ENCODE measurements around the gene SLC44A3. TPM values are rescaled to one million over a fixed set of nuclear protein-coding genes. Genes with fewer than 3 reads are reported as not detected.

SLC44A3 gene
- total and polyA plus RNA-seq, 2 experiments from 2014 or later, result 2.9 to 4.5 TPM

DNA sequence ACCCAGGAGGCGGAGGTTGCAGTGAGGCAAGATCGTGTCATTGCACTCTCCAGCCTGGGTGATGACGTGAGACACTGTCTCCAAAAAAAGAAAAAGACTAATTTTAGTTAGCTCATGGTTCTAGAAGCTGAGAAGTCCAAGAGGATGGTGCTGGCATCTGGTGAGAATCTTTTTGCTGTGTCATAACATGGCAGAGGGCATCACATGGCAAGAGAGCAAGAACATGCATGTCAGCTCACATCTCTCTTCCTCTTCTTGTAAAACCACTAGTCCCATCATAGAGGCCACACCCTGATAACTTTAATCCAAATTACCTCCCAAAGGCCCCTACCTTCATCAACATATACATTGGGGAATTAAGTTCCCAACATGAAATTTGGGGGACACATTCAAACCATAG lies 120.6 kb downstream of the SLC44A3 start:
- Histone ChIP-seq H3K27me3 (ENCODE audit: insufficient read depth) (no peaks in the 10 kb centered on the region), H3K79me2 (replicated peaks; ENCODE audit: insufficient read depth) (no peaks in the 10 kb centered on the region), H4K20me1 (replicated peaks; ENCODE audit: insufficient read depth) (no peaks in the 10 kb centered on the region), H2AFZ (no peak overlapping the region), H3K4me1 (ENCODE audit: insufficient read depth) (peaks cover 23% of the 10 kb centered on the region), H3K4me2 (no peak overlapping the region), H3K27ac (ENCODE audit: low read depth) (no peak overlapping the region), H3K4me3 (no peak overlapping the region), H3F3A (replicated peaks; ENCODE audit: low read depth) (no peaks in the 10 kb centered on the region), H3K36me3 (ENCODE audit: insufficient read depth) (no peaks in the 10 kb centered on the region), H3K9me2 (ENCODE audit: insufficient read depth) (no peaks in the 10 kb centered on the region)
- H3K27ac Mint-ChIP-seq, result no peak overlapping the region
- ATAC-seq (no peak), DNase-seq (ENCODE audit: low spot score) (no peak)
- TF ChIP-seq, protein P1, sequence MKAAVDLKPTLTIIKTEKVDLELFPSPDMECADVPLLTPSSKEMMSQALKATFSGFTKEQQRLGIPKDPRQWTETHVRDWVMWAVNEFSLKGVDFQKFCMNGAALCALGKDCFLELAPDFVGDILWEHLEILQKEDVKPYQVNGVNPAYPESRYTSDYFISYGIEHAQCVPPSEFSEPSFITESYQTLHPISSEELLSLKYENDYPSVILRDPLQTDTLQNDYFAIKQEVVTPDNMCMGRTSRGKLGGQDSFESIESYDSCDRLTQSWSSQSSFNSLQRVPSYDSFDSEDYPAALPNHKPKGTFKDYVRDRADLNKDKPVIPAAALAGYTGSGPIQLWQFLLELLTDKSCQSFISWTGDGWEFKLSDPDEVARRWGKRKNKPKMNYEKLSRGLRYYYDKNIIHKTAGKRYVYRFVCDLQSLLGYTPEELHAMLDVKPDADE (IDR thresholded peaks at IDR 0.05), result no peak
- TF ChIP-seq POLR2AphosphoS5 (IDR thresholded peaks at IDR 0.05; ENCODE audit: low read depth), result no peak
- TF ChIP-seq JUNB (IDR thresholded peaks at IDR 0.05; ENCODE audit: unreplicated experiment), result no peak
- TF ChIP-seq STAT1 (IDR thresholded peaks at IDR 0.05; ENCODE audit: unreplicated experiment), result no peak
- TF ChIP-seq, protein P2, sequence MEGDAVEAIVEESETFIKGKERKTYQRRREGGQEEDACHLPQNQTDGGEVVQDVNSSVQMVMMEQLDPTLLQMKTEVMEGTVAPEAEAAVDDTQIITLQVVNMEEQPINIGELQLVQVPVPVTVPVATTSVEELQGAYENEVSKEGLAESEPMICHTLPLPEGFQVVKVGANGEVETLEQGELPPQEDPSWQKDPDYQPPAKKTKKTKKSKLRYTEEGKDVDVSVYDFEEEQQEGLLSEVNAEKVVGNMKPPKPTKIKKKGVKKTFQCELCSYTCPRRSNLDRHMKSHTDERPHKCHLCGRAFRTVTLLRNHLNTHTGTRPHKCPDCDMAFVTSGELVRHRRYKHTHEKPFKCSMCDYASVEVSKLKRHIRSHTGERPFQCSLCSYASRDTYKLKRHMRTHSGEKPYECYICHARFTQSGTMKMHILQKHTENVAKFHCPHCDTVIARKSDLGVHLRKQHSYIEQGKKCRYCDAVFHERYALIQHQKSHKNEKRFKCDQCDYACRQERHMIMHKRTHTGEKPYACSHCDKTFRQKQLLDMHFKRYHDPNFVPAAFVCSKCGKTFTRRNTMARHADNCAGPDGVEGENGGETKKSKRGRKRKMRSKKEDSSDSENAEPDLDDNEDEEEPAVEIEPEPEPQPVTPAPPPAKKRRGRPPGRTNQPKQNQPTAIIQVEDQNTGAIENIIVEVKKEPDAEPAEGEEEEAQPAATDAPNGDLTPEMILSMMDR (conservative IDR thresholded peaks at IDR 0.05; ENCODE audit: low read depth in 2 of 2), result no peak
- no peak for TF ChIP-seq EZH2phosphoT487 (IDR thresholded peaks at IDR 0.05; ENCODE audit: unreplicated experiment)
- TF ChIP-seq NANOG (IDR thresholded peaks at IDR 0.05; ENCODE audit: borderline replicate concordance), result no peak
- TF ChIP-seq CREB1 (CRISPR knock-in tag; IDR thresholded peaks at IDR 0.05; ENCODE audit: low read depth), result no peak
- TF ChIP-seq, protein P3, sequence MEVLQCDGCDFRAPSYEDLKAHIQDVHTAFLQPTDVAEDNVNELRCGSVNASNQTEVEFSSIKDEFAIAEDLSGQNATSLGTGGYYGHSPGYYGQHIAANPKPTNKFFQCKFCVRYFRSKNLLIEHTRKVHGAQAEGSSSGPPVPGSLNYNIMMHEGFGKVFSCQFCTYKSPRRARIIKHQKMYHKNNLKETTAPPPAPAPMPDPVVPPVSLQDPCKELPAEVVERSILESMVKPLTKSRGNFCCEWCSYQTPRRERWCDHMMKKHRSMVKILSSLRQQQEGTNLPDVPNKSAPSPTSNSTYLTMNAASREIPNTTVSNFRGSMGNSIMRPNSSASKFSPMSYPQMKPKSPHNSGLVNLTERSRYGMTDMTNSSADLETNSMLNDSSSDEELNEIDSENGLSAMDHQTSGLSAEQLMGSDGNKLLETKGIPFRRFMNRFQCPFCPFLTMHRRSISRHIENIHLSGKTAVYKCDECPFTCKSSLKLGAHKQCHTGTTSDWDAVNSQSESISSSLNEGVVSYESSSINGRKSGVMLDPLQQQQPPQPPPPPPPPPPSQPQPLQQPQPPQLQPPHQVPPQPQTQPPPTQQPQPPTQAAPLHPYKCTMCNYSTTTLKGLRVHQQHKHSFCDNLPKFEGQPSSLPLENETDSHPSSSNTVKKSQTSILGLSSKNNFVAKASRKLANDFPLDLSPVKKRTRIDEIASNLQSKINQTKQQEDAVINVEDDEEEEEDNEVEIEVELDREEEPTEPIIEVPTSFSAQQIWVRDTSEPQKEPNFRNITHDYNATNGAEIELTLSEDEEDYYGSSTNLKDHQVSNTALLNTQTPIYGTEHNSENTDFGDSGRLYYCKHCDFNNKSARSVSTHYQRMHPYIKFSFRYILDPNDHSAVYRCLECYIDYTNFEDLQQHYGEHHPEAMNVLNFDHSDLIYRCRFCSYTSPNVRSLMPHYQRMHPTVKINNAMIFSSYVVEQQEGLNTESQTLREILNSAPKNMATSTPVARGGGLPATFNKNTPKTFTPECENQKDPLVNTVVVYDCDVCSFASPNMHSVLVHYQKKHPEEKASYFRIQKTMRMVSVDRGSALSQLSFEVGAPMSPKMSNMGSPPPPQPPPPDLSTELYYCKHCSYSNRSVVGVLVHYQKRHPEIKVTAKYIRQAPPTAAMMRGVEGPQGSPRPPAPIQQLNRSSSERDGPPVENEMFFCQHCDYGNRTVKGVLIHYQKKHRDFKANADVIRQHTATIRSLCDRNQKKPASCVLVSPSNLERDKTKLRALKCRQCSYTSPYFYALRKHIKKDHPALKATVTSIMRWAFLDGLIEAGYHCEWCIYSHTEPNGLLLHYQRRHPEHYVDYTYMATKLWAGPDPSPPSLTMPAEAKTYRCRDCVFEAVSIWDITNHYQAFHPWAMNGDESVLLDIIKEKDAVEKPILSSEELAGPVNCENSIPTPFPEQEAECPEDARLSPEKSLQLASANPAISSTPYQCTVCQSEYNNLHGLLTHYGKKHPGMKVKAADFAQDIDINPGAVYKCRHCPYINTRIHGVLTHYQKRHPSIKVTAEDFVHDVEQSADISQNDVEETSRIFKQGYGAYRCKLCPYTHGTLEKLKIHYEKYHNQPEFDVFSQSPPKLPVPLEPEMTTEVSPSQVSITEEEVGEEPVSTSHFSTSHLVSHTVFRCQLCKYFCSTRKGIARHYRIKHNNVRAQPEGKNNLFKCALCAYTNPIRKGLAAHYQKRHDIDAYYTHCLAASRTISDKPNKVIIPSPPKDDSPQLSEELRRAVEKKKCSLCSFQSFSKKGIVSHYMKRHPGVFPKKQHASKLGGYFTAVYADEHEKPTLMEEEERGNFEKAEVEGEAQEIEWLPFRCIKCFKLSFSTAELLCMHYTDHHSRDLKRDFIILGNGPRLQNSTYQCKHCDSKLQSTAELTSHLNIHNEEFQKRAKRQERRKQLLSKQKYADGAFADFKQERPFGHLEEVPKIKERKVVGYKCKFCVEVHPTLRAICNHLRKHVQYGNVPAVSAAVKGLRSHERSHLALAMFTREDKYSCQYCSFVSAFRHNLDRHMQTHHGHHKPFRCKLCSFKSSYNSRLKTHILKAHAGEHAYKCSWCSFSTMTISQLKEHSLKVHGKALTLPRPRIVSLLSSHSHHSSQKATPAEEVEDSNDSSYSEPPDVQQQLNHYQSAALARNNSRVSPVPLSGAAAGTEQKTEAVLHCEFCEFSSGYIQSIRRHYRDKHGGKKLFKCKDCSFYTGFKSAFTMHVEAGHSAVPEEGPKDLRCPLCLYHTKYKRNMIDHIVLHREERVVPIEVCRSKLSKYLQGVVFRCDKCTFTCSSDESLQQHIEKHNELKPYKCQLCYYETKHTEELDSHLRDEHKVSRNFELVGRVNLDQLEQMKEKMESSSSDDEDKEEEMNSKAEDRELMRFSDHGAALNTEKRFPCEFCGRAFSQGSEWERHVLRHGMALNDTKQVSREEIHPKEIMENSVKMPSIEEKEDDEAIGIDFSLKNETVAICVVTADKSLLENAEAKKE (CRISPR knock-in tag; IDR thresholded peaks at IDR 0.05), result no peak
- TF ChIP-seq ZNF331 (CRISPR knock-in tag; IDR thresholded peaks at IDR 0.05; ENCODE audit: low read depth), result no peak
- no peak for TF ChIP-seq EZH2 (IDR thresholded peaks at IDR 0.05; ENCODE audit: low read depth, unreplicated experiment)
- TF ChIP-seq ZNF114 (CRISPR knock-in tag; IDR thresholded peaks at IDR 0.05), result no peak
- TF ChIP-seq, protein P4, sequence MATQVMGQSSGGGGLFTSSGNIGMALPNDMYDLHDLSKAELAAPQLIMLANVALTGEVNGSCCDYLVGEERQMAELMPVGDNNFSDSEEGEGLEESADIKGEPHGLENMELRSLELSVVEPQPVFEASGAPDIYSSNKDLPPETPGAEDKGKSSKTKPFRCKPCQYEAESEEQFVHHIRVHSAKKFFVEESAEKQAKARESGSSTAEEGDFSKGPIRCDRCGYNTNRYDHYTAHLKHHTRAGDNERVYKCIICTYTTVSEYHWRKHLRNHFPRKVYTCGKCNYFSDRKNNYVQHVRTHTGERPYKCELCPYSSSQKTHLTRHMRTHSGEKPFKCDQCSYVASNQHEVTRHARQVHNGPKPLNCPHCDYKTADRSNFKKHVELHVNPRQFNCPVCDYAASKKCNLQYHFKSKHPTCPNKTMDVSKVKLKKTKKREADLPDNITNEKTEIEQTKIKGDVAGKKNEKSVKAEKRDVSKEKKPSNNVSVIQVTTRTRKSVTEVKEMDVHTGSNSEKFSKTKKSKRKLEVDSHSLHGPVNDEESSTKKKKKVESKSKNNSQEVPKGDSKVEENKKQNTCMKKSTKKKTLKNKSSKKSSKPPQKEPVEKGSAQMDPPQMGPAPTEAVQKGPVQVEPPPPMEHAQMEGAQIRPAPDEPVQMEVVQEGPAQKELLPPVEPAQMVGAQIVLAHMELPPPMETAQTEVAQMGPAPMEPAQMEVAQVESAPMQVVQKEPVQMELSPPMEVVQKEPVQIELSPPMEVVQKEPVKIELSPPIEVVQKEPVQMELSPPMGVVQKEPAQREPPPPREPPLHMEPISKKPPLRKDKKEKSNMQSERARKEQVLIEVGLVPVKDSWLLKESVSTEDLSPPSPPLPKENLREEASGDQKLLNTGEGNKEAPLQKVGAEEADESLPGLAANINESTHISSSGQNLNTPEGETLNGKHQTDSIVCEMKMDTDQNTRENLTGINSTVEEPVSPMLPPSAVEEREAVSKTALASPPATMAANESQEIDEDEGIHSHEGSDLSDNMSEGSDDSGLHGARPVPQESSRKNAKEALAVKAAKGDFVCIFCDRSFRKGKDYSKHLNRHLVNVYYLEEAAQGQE (IDR thresholded peaks at IDR 0.05; ENCODE audit: unreplicated experiment), result no peak
- H3K27me3 Mint-ChIP-seq (ENCODE audit: insufficient read depth, low read depth, poor library complexity), result peaks cover 3% of the 10 kb centered on the region
- H3K4me1 Mint-ChIP-seq, result peaks cover 17% of the 10 kb centered on the region
- no peak overlapping the region for H3K4me3 Mint-ChIP-seq
- H3K36me3 Mint-ChIP-seq (ENCODE audit: low read depth), result no peaks in the 10 kb centered on the region
- no peaks in the 10 kb centered on the region for H3K9me3 Mint-ChIP-seq

All from GM23338 (cell line).